IMR-90 (cell line): ENCODE results near the gene ADAMTS17.

Experiments
- BHLHE40 ChIP-seq: fragments of 150-350 bp; IDR thresholded peaks from 2 replicates; pipeline ENCODE4 v1.6.1; 2016; ENCODE audit warnings: mild to moderate bottlenecking, low read depth, low read length
- CEBPB ChIP-seq: IDR thresholded peaks from 2 replicates; pipeline ENCODE4 v1.6.1; 2012; ENCODE audit warnings: low read depth, low read length, improper control_type of control experiment
- CTCF ChIP-seq: conservative IDR thresholded peaks from 2 replicates; pipeline ENCODE4 v1.5.1; 2012; ENCODE audit warnings: mild to moderate bottlenecking, low read depth, low read length, improper control_type of control experiment
- MAZ ChIP-seq: IDR thresholded peaks from 2 replicates; pipeline ENCODE4 v1.6.1; 2012; ENCODE audit warnings: low read depth, mild to moderate bottlenecking, low read length, improper control_type of control experiment, moderate library complexity, borderline replicate concordance
- MXI1 ChIP-seq: IDR thresholded peaks from 2 replicates; pipeline ENCODE4 v1.6.1; 2012; ENCODE audit warnings: low read depth, mild to moderate bottlenecking, low read length, moderate library complexity, borderline replicate concordance
- POLR2A ChIP-seq: IDR thresholded peaks from 2 replicates; pipeline ENCODE4 v1.6.1; 2012; ENCODE audit warnings: mild to moderate bottlenecking, low read depth, low read length
- RAD21 ChIP-seq: IDR thresholded peaks from 2 replicates; pipeline ENCODE4 v1.6.1; 2012; ENCODE audit warnings: low read length, improper control_type of control experiment
- RFX5 ChIP-seq: IDR thresholded peaks from 2 replicates; pipeline ENCODE4 v1.8.0; 2012; ENCODE audit warnings: low read depth, mild to moderate bottlenecking, low read length, moderate library complexity
- SMC3 ChIP-seq: fragments of 150-350 bp; IDR thresholded peaks from 2 replicates; pipeline ENCODE4 v1.6.1; 2016; ENCODE audit warnings: low read depth, mild to moderate bottlenecking, antibody characterized with exemption, low read length, moderate library complexity
- USF2 ChIP-seq: fragments of 150-350 bp; IDR thresholded peaks from 2 replicates; pipeline ENCODE4 v1.6.1; 2017; ENCODE audit warnings: mild to moderate bottlenecking, antibody characterized with exemption, low read length, low read depth
- TF ChIP-seq, protein P1 (sequence below): fragments of 150-350 bp; IDR thresholded peaks from 2 replicates; pipeline ENCODE4 v1.6.1; 2016; ENCODE audit warnings: low read depth, mild to moderate bottlenecking, low read length, moderate library complexity, borderline replicate concordance

DNA sequence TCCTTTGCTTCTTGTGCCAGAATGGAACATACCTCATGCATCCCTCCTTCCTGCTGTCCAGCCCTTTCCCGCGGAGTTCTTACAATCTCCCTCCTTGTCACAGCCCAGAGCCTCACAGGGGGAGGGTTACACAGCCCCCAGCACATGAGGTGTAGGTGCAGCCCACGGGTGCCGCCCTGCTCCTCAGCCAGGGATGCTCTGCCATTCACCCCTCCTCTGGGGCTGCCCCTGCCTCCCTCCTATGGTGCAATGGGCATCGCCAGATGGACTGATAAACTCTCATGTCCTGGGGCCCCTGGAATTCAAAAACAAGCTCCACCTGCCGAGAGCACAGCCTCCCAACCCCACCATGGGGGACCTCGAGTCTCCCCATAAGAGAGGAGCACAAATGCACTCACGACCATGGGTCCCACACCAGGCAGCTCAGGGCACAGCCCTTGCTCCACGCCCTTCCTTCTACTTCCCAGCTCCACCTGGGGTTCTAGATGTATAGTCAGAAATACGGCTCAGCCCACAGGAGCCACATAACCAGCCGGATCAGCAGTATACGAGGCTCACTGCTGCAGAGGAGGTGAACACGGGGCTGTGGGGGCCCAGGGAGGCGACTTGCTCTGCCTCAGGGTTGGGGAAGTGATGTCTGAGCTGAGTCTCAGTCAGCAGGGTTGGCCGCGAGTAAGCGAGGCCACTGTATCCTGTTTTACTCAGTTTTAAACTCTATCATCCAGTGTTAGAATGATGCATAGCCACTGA lies 338.8 kb downstream of the ADAMTS17 start:
- TF ChIP-seq CTCF (no peak), BHLHE40 (no peak), CEBPB (no peak), RAD21 (no peak), POLR2A (no peak), MXI1 (no peak), MAZ (no peak), RFX5 (no peak), SMC3 (no peak), USF2 (no peak)
- TF ChIP-seq, protein P1, sequence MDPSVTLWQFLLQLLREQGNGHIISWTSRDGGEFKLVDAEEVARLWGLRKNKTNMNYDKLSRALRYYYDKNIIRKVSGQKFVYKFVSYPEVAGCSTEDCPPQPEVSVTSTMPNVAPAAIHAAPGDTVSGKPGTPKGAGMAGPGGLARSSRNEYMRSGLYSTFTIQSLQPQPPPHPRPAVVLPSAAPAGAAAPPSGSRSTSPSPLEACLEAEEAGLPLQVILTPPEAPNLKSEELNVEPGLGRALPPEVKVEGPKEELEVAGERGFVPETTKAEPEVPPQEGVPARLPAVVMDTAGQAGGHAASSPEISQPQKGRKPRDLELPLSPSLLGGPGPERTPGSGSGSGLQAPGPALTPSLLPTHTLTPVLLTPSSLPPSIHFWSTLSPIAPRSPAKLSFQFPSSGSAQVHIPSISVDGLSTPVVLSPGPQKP, result no peak
